ENCODE data around the gene ITGAD.

DNA sequence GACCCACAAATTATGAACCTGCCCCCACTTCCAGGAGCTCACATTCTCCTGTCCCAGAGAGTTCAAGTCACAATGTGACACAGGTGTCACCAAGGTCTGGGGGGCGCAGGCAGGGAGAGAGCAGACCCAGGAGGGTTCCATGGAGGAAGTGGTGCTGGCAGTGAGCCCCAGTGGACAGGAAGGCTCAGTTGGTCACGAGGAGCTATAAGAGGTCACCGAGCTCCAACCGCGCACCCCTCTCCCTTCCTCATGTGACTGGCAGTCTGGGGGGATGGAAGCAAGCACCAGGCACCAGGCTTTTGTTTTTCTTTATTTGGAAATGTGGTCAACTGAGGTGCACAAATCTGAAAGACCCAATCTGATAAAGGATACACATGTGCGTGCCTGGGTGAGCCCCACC is 2.5 kb downstream of the ITGAD start:
- TF ChIP-seq, protein P1, sequence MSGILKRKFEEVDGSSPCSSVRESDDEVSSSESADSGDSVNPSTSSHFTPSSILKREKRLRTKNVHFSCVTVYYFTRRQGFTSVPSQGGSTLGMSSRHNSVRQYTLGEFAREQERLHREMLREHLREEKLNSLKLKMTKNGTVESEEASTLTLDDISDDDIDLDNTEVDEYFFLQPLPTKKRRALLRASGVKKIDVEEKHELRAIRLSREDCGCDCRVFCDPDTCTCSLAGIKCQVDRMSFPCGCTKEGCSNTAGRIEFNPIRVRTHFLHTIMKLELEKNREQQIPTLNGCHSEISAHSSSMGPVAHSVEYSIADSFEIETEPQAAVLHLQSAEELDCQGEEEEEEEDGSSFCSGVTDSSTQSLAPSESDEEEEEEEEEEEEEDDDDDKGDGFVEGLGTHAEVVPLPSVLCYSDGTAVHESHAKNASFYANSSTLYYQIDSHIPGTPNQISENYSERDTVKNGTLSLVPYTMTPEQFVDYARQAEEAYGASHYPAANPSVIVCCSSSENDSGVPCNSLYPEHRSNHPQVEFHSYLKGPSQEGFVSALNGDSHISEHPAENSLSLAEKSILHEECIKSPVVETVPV (CRISPR knock-in tag; IDR thresholded peaks at IDR 0.05) = no peak
- TF ChIP-seq CSDC2 (CRISPR knock-in tag; IDR thresholded peaks at IDR 0.05) = no peak
- no peak for TF ChIP-seq OSR1 (CRISPR knock-in tag; IDR thresholded peaks at IDR 0.05)
- no peak for TF ChIP-seq PATZ1 (CRISPR knock-in tag; IDR thresholded peaks at IDR 0.05; ENCODE audit: borderline replicate concordance)
- TF ChIP-seq BACH2 (CRISPR knock-in tag; IDR thresholded peaks at IDR 0.05; ENCODE audit: borderline replicate concordance) = no peak
- no peak for TF ChIP-seq RARB (CRISPR knock-in tag; IDR thresholded peaks at IDR 0.05)
- TF ChIP-seq TCF4 (CRISPR knock-in tag; IDR thresholded peaks at IDR 0.05; ENCODE audit: borderline replicate concordance) = no peak
- no peak for TF ChIP-seq ZNF8 (CRISPR knock-in tag; IDR thresholded peaks at IDR 0.05)
- no peak for TF ChIP-seq ISL1 (CRISPR knock-in tag; IDR thresholded peaks at IDR 0.05)
- TF ChIP-seq GLIS3 (CRISPR knock-in tag; IDR thresholded peaks at IDR 0.05) = no peak
- TF ChIP-seq, protein P2, sequence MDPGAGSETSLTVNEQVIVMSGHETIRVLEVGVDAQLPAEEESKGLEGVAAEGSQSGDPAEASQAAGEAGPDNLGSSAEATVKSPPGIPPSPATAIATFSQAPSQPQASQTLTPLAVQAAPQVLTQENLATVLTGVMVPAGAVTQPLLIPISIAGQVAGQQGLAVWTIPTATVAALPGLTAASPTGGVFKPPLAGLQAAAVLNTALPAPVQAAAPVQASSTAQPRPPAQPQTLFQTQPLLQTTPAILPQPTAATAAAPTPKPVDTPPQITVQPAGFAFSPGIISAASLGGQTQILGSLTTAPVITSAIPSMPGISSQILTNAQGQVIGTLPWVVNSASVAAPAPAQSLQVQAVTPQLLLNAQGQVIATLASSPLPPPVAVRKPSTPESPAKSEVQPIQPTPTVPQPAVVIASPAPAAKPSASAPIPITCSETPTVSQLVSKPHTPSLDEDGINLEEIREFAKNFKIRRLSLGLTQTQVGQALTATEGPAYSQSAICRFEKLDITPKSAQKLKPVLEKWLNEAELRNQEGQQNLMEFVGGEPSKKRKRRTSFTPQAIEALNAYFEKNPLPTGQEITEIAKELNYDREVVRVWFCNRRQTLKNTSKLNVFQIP (CRISPR knock-in tag; IDR thresholded peaks at IDR 0.05; ENCODE audit: borderline replicate concordance, low read depth) = no peak
